Fibroblast of upper back skin (primary cell): ENCODE measurements around the gene CD8A.
"Not testable (repeated sequence)": the region's sequence is repeated elsewhere in the genome, so short reads cannot be mapped to it uniquely, and the experiment has no call there.

Source experiments
- DNase-seq: peaks from one replicate; pipeline ENCODE4 v3.0.0-alpha.2; 2013

CD8A gene

GRCh38 chr2:86790676-86791572, at the start of gene CD8A:
TSS of gene CD8A (minus strand) at chr2:86790913. CDS start at chr2:86790825, 88 bp downstream.
- peak; percentile 11 for DNase-seq

- DNase-seq = not testable (repeated sequence)
Observed at GRCh38 chr2:86839871-86840548, 49.3 kb upstream of the CD8A start.

GRCh38 chr2:86839455-86839854, 48.7 kb upstream of the CD8A start:
- DNase-seq = not testable (repeated sequence)

GRCh38 chr2:86837714-86838113, 47.0 kb upstream of the CD8A start:
- DNase-seq = not testable (repeated sequence)

- DNase-seq = peak; percentile 90
Observed at GRCh38 chr2:86836915-86837695, 46.4 kb upstream of the CD8A start.

- not testable (repeated sequence) for DNase-seq
Observed at GRCh38 chr2:86835548-86835889, 44.8 kb upstream of the CD8A start.

GRCh38 chr2:86833315-86833714, 42.6 kb upstream of the CD8A start:
- DNase-seq = no peak

- DNase-seq = no peak
Observed at GRCh38 chr2:86832334-86833096, 41.8 kb upstream of the CD8A start.

- DNase-seq = no peak
Observed at GRCh38 chr2:86831537-86831936, 40.8 kb upstream of the CD8A start.

- no peak for DNase-seq
Observed at GRCh38 chr2:86826951-86827350, 36.2 kb upstream of the CD8A start.

GRCh38 chr2:86825693-86826381, 35.1 kb upstream of the CD8A start:
- DNase-seq = no peak

- no peak for DNase-seq
Observed at GRCh38 chr2:86825036-86825692, 34.5 kb upstream of the CD8A start.

- no peak for DNase-seq
Observed at GRCh38 chr2:86822668-86823345, 32.1 kb upstream of the CD8A start.

- DNase-seq = no peak
Observed at GRCh38 chr2:86821842-86822241, 31.1 kb upstream of the CD8A start.

- no peak for DNase-seq
Observed at GRCh38 chr2:86821306-86821705, 30.6 kb upstream of the CD8A start.

GRCh38 chr2:86818957-86819356, 28.2 kb upstream of the CD8A start:
- no peak for DNase-seq

- DNase-seq = no peak
Observed at GRCh38 chr2:86818114-86818801, 27.5 kb upstream of the CD8A start.

GRCh38 chr2:86815611-86816010, 24.9 kb upstream of the CD8A start:
- no peak for DNase-seq

- DNase-seq = no peak
Observed at GRCh38 chr2:86809481-86810121, 18.9 kb upstream of the CD8A start.
